Endothelial cell of hepatic sinusoid (primary cell): ENCODE data around the gene MAML2.
"Not testable (repeated sequence)": the region's sequence is repeated elsewhere in the genome, so short reads cannot be mapped to it uniquely, and the experiment has no call there.

ENCODE experiments used
- in situ Hi-C: cut with HindIII; loops from 2 replicates; pipeline ENCODE4 v1.10.0; 2017; ENCODE audit warnings: low sequenced_read_pairs

MAML2 gene

DNA sequence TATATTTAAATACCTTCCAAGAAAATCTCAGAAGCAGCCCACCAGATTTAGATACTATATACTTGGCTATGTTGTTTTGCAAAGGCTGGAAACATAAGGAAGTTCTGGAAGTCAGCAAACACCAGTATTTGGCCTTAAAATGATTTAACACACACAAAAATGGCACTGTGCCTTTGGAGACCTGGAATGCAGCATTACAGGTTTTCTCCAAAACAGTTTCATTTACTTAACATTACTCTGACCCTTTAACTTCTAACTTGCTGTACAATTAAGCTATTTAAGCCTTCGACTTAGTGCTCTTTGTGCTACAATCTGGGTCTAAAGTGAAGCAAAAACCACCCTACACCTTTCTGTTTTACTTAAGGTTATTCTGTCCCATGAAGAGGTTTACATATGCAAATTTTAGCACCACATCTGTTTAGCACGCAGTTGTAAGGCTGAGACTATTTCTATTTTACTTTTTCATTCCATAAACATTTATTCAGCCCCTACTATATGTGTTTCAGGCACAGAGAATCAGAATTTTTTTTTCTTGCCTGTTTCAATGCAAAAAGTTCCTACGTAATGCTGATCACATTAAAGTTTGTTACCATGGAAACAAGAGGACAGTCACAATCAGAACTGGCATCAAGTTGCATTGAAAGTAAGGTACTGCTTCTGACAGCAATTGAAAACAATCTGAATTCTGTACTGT, 70.3 kb downstream of the MAML2 start:
- in situ Hi-C loops = no loop called here

DNA sequence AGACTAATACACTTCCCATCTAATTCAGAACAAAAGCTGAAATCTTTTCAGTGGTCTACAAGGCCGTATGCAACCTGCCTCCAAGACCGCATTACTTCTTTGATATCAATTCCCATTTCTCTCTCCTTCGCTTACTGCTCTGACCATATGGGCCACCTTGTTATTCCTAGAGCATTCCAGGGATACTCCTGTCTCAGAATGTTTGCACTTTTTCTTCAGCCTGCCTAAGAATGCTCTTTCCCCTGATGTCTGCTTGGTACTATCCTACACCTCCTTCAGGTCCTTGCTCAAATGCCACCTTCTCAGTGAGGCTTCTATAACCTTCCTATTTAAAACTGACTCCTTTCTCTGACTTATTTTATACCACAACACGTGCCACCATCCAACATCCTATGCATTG, 71.2 kb downstream of the MAML2 start:
- in situ Hi-C loops = no loop called here

DNA sequence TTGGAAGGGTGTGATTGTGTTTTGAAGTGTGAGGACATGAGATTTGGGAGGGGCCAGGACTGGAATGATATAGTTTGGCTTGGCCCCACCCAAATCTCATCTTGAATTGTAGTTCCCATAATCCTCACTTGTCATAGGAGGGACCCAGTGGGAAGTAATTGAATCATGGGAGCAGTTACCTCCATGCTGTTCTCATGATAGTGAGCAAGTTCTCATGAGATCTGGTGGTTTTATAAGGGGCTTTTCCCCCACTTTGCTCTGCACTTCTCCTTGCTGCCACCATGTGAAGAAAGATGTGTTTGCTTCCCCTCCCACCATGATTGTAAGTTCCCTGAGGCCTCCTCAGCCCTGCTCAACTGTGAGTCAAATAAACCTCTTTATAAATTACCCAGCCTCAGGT, 71.6 kb downstream of the MAML2 start:
- in situ Hi-C loops = not testable (repeated sequence)

GRCh38 chr11:96268527-96268926, 74.5 kb downstream of the MAML2 start:
- in situ Hi-C loops = not testable (repeated sequence)

- in situ Hi-C loops = no loop called here
These were observed 75.4 kb downstream of the MAML2 start for GRCh38 chr11:96267496-96268032.

DNA sequence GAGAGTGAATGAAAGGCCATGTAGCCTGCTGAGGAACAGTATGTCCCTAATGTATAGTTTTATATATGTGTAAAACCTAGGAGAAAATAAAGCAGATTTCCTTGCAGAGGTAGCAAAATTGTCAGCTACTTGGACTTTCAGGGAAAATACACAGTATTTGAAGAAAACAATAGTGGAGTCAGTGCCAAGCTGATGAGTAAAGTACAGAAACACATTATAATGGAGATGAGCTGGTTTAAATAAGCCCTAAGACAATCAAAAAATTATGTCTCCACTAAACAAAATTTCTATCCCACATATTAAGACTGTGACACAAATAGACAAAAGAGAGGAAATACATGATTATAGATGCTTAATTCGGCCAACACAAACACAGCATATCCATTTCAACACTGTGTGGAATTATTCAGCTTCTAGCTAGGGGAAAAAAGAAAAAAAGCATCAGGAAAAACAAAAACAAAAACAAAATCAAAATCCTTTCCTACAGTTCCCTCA, 75.9 kb downstream of the MAML2 start:
- in situ Hi-C loops = no loop called here

- in situ Hi-C loops = no loop called here
These were observed 77.0 kb downstream of the MAML2 start for GRCh38 chr11:96265972-96266371.

- in situ Hi-C loops = no loop called here
These were observed 77.7 kb downstream of the MAML2 start for GRCh38 chr11:96265220-96265737.

DNA sequence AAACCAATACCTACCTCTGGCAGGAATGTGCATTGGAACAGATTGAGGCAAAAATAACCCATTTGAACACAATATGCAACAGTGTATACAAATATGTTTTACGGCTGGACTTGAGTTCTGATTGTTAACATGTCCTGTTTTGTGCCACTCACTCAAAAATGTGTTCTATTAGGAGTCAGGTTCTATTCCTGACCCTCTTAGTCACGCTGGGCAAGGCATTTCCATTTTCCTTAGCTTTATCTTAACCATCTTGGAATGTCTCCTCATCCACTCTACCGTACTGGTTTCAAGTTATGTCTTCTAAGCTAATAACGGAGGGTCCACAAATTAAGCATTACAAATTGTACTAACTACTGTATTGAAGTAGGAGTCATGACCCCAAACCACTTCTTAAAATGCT, 78.6 kb downstream of the MAML2 start:
- in situ Hi-C loops = no loop called here

DNA sequence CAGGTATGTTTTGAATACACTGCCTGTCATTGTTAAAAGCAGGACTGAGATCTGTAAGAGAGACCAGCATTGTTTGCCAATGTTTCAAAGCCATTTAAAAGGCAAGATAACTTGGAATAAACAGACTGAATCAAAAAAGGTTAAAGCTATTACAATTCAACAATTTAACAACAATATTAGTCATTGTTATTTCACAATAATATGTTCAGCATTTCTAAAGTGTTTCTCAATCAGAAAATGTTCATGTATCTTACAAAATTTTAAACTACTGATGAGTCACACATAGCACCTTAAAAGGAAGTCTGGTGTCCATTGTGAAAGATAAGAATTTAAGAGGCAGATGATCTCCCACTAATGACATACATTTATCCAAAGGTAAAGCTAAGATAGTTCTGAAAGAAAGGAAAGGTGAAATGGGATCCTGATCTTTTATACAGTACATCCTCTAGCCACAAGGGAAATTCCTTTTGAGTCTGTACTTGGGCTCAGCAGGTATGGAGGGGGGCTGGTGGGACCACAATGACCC, 79.7 kb downstream of the MAML2 start:
- in situ Hi-C loops = no loop called here

DNA sequence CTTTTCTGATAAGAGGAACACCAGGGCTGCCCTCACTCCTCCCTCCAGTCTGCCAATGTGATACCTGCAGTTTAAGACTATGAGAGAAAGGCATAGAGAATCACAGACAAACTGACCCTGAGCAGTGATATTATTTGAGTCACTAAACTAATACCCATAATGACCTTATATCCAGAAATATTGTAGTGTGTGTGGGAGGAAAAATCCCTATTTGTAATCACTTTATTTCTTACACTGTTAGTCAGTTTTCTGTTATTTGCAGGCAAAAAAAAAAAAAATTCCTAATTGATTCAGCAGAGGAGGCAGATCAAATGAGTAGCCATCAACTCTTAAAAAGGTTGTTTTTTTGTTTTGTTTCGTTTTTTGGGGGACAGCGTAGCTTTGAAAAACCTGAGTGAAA, 82.5 kb downstream of the MAML2 start:
- in situ Hi-C loops = no loop called here

GRCh38 chr11:96260067-96260511, 82.9 kb downstream of the MAML2 start:
- in situ Hi-C loops = no loop called here

DNA sequence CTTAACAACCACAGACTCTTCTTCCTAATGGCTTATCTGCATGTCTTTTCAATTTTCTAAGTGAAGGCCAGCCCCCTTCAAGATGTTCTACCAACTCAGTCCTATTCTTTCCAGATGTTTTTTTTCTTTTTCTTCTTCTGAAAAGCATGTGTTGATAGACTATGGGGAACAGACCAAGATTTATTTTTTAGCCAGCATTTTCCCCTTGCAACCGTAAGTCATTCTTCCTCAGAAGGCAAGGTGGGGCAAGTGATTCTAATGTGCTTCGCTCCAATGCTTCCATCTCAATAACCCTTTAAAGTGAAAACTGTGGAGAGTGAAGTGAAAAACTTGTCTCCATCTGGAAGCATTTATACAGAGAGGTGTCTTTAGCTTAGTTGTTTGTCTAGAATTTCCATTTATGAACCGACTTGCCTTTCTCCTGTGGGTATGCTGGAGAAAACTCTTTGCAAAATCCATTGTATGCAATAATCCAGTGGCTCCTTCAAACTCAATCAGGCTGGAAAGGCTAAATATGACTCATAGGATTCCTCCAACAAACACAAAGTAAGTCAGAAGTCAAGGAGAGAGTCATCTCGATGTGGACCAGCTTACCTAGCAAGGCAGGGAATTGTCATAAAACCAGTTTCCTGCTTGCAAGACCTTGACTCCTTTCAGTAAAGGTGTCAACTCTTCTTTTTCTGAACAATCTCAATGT, 83.7 kb downstream of the MAML2 start:
- in situ Hi-C loops = loop anchor here (5.0 kb wide), 2 partner anchors 57 to 78 kb away; no protein-coding TSS in a partner anchor

GRCh38 chr11:96257972-96258934, 84.7 kb downstream of the MAML2 start:
- in situ Hi-C loops = loop anchor here (5.0 kb wide), 2 partner anchors 56 to 79 kb away; no protein-coding TSS in a partner anchor

- in situ Hi-C loops = loop anchor here (5.0 kb wide), 2 partner anchors 55 to 80 kb away; no protein-coding TSS in a partner anchor
These were observed 86.0 kb downstream of the MAML2 start for GRCh38 chr11:96257036-96257435.

DNA sequence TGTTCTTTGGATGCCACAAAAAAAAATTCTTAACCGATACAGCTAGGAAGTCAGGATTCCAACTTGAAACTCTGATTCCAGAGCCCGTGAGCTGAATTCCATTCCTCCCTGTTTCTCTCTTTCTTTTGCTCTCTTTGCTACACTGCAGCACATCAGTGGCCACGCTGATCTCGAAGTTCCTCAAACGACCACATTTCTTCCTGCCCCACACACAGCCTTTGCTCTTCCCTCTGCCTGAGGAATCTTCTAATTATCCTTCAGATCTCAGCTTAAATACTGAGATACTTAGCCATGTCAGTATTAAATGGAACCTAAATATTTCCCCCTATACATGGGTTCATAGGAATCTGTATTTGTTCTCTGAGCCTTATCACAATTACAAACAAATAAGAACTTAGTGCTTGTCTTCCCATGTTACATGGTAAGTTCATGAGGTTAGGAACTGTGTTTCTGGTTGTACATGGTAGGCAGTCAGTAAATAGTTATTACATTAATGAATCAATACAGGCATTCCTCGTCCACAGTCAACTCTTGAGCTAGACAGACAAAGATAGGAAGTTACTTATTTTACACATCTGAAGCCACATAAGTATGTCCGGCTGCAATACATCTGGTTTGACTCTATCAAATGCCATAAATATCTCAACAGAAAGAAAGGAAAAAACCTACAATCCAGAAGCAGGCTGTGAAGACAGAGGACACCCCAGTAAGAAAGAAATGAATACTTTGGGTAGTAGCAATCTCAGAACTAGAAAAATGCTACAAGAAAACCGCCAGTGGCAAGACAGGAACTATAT, 86.6 kb downstream of the MAML2 start:
- in situ Hi-C loops = loop anchor here (5.0 kb wide), 2 partner anchors 54 to 81 kb away; no protein-coding TSS in a partner anchor

DNA sequence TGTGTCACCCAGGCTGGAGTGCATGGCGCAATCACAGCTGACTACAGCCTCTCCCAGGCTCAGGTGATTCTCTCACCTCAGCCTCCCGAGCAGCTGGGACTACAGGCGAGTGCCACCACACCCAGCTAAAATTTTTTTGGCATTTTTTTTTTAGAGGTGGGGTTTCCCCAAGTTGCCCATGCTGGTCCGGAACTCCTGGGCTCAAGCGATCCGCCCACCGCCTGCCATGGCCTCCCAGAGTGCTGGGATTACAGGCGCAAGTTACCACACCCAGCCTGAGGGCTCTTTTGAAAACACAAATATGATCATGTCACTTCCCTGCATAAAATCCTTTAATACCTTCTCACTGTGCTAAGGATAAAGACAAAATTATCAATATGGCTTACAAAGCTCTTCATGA, 88.1 kb downstream of the MAML2 start:
- in situ Hi-C loops = loop anchor here (5.0 kb wide), 2 partner anchors 53 to 82 kb away; no protein-coding TSS in a partner anchor

DNA sequence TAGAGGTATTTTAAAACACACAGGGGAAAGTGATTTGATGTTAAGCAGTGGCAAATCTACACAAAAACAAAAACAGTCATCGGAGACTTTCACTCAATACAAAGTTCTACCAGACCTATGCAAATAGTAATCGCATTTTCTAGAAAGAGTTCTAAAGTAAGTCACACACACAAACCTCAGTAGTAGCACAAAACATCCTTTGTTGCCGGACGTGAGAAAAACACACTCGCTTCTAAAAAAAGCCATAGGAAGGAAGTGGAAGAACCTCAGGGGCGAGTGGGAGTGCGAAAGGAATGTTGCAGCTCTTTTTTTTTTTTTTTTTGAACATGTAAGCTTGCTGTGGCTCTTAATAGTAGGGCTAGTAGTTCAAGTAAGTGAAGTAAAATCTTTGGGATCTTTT, 88.9 kb downstream of the MAML2 start:
- in situ Hi-C loops = no loop called here
